Activated T-helper 1 cell treated with anti-CD3 and anti-CD28 coated beads, Interleukin-2, amount 50 U/mL, for 16 hours (primary cell): Measurements from ENCODE around the gene PRPF40B.
"Not testable (repeated sequence)": the region's sequence is repeated elsewhere in the genome, so short reads cannot be mapped to it uniquely, and the experiment has no call there.

Experiments
- DNase-seq, 2 donors: peaks; one replicate each; pipeline ENCODE4 v3.0.0-alpha.2; 2020; ENCODE audit warnings: low read depth in 1 of 2, low spot score in 1 of 2

The PRPF40B gene

DNA sequence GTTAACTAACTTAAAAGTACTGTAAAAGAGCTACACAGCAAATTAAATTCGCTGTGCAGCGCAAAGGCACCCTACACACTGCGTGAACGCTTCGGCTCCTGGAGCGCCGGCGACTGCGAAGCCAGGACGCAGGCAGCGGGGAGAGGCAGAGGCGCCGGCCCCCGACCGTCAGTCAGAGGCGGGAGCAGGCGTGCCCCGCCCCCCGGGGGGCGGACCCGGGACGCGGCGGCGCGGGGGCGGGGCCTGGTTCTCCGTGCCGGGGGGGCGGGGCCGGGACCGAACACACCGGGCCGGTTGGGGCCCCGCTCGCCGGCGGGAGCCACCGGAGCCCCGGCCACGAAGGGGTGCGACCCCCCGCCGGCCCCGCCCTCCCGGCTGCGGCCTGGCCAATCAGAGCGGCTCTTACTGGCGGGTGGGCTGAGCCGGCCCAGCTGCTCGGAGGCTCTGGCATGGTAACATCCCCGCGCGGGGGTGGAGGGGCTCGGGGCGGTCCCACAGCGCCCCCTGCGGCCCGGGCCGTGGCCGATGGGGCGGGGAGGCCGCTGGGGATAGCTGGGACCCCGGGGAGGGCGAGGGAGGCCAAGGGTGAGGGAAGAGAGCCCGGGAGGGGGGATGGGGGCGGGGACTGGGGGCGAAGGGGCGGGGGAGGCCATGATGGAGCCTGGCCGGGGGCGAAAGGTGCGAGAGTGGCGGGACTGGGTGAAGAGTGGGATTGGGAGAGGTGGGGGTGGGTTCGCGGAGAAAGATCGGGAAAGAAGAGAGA lies at the start of gene PRPF40B:
Gene PRPF40B (plus strand): TSS at position 420 of the 763 bp plus-strand sequence. CDS start 30 bp downstream, at position 450.
- peak; percentile 58 to 80 for DNase-seq

DNA sequence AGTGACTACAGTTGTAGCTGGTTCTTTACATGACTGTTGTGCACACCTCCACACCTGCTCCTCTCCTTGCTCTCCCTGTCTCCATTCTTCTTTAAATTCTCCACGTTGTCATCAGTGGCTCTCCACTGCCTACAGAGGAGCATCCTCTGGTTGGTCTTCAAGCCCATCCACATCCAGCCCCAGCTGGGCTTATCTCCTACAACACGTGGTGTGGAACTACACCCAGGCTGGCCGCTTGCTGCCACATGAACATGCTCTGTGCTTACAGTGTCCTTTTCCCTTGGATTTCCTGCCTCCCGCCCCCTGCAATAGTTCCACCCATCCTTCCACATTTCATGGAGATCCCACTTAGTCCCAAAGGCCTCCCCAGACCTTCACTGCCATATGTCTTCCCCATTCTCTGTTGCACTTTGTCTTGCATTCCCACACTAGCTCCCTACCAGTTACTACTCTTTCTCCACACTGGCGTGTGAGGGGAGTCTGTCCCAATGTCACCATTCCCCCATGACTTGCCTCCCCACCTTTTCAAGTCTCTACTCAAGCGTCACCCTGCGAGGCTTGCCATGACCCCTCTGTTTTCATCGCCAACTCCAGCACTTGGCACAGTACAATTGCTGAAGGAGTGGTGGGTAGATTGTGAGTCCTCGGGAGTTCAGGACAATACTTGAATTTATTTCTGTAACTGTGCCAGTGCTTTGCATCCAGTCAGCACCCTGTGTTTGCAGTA lies 45.6 kb upstream of the PRPF40B start:
- no peak for DNase-seq

DNA sequence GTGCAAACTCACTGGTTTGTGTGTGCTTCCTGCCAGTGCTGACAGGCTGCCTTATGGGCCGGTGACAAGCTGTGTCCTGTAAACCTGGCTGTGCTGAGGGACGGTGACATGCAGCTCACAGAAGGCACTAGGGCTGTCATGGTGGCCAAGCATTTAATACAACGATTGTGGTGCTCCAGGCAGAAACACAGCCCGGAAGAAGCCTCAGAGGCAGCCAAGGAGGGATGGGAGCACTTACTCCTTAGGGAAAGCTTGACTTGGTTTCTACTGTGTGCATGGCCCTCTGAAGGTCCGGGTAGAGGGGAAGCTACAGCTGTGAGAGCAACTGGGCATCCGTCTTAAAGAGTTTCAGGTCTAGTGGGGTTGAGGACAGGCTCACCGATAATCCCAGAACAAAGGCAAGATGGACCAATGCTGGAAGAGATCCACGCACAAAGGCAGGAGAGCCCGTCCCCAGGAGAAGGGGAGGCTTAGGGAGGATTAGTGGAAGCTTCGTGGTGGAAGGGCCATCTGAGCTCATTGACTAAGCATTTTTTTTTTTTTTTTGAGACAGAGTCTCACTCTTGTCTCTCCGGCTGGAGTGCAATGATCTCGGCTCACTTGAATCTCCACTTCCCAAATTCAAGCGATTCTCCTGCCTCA lies 44.8 kb upstream of the PRPF40B start:
- no peak for DNase-seq

DNA sequence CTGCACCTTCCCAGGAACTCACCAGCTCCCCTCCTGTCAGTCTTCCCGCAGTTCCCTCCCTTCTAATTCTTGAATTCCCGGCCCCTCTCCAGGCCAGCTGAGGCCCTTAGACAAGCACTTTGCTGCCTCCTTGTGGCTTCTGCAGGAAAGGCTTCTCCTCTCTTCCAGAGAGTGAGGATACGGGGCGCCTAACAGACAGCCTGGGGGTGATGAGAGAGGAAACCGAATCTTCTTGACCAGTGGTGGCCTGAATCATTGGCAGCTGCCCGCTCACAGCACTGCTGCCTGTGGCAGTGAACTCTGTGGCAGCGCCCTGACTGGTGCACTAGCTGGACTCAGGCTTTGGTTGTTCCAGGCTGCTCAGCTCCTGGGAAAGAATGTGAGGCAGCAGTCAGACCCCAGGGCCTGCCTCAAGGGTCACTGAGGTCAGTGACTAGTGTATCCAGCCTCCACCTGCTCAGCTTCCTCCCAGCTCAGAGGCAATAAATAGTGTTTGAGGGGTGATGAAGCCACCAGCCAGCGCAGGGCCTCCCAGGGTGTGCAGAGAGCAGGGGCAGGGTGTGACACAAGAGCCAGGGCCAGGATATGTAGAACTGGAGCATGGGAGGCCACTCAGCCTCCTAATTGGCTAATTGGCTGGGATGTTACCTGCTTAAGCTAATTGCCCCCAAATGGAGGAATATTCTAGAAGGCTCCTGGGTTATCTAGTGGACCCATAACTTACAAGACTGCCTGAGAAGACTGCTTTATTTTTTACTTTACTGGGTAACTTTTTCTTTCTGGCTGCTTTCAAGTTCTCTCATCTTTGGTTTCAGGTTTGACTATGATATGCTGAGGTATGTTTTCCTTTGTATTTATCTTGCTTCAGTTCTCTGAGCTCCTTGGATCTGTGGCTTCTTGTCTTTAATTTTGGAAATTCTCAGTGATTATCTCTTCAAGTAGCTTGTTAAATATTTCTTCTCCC lies 42.5 kb upstream of the PRPF40B start:
- DNase-seq = peak in 1 of 2 donors; percentile 22

DNA sequence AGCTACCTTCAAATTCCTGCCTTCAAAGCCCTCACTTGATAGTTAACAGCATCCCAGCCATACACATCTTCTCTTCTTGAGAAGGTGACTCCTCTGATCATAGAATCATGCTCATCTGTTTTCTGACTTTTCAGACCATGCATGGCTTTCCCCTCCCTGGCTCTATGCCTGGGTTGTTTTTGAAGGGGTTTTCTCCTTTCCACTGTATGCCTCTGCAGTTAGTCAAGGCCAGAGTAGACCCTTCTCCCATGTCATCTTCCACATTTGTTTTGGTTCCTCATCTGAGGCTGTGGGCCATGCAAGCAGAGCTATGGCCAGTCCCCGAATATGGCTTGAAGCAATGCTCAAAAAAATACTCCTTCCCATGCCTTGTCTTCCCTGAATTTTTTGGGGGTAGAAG lies 41.2 kb upstream of the PRPF40B start:
- no peak for DNase-seq

DNA sequence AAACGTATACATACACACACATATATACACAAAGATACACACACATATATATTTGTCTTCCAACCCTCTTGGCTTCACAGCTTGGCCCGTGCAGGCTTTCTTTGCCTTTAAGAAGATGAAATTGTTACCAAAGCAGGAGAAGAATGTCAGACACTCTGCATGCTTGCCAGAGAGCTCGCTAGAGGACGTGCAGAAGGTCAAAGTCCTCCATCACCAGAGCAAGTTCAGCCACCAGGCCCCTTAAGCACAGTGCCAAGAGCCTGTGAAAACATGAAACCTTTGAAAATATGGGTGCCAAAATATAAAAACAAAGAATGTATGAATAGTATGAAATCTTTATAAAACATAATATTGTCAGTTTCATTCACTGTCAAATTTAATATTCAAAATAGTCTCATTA lies 40.5 kb upstream of the PRPF40B start:
- no peak for DNase-seq

DNA sequence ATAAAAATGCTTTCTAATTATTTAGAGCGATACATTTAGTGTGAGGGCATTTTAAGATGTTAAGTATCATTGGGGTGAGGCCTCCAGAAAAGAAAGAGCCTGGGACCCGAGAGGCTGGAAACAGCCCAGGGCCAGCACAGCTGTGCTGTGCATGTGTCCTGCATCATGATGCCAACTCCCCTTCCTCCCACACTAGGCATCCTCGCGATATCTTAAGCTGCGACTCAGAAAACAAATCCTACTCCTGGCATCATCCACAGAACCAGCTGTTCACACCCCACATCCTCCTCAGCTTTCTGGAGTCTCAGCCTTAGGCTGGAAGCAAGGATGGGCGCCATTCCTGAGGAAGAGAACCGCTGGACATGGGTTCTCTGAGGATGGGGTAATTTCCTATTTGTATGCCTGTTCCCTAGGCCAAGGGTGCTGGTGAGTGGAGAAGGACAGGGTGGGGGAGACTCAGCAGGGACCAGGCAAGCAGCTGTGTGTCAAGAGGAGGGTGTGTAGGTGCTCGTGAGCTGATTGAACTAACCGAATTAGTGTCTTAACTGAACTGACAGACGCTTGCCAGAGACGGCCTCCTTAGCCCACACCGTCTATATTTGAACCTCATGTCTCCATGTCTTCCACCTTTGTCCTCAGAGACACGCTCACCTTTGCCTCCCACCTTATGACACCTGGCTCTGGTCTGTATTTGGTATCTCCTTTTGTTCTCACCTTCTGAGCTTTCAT lies 39.8 kb upstream of the PRPF40B start:
- no peak for DNase-seq

DNA sequence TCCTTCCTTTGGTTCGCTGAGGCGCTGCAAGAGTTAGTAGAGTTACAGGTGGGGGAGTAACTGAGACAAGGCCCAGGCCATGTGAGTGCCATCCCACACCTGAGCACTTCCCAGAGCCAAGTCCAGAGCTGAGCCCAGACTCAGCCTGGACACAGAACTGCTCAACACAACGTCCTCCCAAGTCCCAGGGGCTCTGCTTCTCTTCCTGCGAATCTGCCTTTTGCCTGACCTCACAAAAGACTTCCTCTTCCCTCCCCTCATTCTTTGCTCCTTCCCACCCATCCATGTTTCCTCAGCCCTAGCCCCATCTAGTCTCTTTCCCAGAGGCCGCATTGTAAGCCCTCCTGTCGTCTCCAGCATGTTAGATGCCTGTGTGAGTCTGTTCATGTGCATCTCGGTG lies 38.8 kb upstream of the PRPF40B start:
- no peak for DNase-seq

DNA sequence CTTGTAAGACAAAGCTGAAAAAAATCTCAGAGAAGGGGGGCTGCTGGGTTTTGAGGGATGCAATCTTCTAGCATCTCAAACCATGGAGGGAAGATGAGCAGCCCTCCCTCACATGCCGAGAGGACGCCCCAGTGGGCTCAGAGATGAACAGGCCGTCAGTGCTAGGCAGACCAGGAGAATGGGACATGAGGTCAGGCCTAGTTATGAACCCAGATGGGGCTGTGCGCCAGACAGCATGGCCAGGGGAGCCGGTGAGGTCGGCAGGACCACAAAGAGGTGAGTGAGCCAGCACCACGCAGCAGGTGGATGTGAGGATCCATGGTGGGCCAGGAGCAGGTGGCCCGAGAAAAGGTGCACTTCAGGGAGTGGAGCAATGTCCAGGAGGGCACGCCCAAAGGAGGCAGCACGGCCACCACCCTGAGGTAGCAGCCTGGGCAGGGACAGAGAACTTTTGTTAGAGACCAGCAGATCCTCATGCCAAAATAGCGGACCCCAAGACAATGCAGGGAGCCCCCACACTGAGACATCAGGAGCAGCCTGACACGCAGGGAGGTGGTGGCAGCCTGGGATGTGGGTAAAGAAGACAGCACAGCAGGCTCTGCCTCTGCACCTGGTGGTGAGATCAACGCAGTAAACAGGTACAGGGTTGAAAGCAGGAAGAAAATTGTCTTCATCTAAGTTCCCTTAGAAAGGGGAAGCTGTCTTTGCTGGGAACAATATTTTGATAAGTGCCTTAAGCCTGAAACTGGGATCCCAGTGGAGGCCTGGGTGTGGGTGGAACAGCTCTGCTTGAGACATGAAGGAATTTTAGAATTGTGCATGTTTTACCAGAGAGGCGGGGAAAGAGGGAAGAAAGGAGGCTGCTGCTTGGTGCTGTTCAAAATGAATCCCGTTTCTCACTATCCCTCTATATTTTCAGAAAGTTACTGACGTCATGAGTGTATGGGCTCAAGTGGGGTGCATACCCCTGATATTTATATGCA lies 37.6 kb upstream of the PRPF40B start:
- no peak for DNase-seq

DNA sequence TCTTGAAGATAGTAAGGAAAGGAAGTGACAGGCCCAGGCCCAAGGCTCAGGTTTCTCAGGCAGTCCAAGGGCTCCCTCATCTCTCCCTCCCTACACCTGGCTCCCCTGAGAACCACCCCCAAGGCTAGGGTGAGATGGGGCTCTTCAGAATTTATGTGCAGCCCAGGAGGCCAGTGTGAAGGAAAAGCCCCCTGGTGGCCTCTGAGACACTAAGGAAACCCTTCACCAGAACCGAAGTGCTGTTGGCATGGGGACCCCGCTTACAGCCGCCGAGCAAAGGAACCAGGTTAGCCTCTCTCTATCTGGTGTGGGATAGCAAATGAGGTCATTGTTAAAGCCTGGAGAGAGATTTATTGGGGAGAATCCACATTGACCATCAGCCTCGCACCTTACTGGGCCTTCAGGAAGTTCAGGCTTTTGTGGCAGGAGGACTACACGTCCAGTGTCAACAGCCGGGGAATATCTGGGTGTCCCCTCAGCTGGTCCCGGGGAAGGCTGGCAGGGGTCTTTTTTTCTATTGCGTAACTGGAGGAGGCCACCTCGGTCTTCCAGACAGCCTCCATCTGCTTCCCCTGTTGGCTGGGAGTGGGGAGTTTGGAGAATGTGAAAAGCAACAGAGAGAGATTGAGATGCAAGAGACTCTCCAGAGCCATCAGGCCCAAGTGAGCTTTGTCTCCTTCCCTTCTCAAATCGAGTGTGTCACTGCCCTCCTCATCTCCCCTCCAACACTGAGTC lies 36.0 kb upstream of the PRPF40B start:
- DNase-seq = no peak

DNA sequence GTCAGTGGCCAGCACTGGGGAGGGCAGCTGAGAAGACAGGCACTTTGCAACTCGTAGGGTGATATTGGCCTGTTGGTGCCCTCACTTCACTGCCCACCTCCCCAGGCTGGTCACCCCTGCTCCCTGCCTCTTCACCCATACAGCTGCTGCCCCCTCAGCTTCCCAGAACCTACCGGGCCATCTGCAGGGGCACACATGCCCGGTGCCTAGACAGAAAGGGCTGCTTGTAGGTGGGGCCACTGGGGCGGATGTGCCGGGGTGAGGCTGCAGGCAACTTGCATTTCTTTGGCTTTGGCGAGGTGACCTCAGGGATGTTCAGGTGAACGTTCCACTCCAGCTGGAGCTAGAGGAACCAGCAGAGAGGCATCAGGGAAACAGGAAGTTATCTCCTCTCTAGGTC lies 35.1 kb upstream of the PRPF40B start:
- no peak for DNase-seq

DNA sequence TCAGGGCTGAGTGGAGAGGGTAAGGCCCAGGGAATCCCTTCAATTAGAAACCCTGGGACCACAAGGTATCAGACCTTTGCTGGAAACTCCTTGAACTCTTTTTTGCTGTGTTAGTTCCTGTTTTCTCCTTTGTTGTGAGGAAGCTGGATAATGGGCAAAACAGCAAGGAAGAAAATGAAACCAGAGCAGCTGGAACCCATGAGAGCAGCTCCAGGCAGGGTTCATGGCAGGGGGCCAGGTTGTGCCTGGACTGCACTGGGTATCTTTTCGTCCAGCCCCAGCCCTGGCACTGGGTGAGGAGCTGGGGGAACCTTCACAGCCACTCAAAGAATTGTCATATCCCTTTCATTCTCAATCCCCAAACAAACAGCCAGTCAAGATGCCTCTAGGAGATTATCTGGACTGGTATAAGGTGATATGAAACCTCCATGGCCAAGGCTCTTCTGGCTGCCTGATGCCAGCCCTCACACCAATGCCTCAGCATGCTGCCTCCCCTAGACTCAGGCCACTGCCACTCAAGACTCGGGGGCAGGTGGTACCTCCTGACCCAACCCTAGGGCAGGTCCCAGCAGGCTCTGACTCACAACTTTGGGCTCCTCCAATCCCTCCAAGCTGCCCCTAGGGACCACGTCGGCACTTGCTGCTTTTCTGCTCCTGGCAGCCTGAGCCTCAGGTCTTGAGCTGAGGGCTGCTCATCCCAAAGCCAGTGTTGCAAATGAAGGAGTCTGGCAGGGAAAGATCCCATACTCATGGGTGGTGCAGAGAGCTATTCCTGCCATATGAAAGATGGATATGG lies 34.4 kb upstream of the PRPF40B start:
- no peak for DNase-seq

DNA sequence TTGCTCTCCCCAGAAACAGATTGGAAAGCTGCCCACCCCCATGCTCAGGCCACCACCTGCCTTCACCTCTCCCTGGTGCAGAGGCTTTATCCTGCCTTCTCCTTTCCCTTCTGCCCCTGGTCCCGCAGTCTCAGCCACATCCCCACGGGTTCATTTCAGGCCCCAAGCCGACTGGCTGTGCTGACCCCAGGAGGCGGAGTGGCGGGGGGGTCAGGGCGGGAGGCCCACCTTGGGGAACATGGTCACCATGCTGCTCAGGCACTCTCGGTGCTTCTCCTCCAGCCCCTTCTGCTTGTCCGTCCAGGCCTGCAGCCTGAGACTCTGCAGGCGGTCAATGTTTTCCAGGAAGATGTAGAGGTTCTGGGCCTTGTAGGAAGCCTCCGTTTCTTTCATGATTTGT lies 24.8 kb upstream of the PRPF40B start:
- no peak for DNase-seq

DNA sequence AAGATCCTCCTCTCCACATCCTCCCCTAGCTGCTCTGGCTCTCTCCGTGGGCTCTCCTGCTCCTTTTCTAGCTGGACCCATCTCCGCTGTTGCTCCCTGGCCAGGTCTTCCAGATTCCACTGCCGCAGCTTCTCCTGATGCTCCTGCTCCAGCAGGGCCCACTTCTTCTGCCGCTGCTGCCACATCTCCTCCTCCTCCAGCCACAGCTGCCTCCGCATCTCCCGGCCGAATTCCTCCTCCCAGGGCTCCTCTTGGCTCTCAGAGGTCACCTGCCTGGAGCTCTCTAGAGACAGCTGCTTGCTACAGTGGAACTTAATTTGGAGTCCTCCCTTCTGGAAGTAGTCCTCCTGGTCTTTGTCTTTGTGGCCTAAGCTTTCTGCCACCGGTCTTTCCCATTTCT lies 23.4 kb upstream of the PRPF40B start:
- no peak for DNase-seq

DNA sequence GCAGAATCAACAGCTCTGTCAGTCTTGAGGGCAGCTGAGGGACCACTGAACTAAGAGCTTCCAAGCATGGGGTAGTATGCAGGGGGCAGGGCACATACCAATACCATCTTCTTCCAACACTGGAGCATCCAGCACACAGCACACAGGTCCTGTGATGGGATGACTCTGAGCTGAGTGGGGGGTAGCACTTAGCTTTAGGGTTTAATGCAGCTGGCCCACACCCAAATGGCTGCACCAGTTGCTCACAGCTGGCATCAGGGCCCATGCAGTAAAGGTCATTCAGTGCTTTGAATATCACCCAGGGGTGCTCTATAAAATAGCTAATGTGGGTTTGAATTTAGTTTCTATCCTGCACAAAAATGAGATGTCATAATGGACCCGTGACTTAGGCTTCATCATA lies 19.6 kb upstream of the PRPF40B start:
- DNase-seq = no peak

DNA sequence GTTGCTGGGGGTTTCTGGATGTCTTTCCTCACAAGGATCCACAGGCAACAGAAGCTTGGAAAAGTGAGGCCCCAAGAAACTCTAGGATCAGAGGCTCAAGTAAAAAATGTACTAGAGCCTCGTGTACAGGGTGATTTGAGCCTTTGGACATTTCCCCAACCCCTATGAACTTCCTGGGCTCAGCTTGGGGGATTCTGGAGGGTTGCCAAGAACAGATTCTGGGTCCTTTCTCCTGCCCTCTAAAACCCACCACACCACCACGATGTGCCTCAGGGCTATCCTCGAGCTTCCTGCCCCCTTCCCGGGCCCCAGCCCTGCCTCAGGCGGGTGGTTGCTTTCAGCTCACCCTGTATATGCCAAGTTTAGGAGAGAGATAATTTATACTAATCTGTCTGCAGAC lies 18.5 kb upstream of the PRPF40B start:
- DNase-seq = no peak

DNA sequence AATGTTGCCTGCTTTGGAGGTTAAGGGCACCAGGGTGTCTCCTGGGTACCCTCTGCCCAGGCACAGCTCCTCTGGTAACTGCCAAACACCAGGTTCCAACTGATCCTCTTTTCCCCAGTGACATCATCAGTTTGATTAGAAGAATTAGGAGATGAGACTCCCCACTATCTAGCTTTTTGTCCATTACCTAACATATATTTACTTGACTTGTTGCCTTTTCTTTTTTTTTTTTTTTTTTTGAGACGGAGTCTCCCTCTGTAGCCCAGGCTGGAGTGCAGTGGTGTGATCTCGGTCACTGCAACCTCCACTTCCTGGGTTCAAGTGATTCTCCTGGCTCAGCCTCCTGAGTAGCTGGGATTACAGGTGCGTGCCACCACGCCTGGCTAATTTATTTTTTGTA lies 17.8 kb upstream of the PRPF40B start, which contains the start of gene FAM186B:
Gene FAM186B (minus strand): TSS at position 101 of the 400 bp plus-strand sequence. CDS start 162 bp downstream, outside the sequence.
- DNase-seq = not testable (repeated sequence)
